ENCODE measurements around the gene VWA5B2.

The VWA5B2 gene

DNA sequence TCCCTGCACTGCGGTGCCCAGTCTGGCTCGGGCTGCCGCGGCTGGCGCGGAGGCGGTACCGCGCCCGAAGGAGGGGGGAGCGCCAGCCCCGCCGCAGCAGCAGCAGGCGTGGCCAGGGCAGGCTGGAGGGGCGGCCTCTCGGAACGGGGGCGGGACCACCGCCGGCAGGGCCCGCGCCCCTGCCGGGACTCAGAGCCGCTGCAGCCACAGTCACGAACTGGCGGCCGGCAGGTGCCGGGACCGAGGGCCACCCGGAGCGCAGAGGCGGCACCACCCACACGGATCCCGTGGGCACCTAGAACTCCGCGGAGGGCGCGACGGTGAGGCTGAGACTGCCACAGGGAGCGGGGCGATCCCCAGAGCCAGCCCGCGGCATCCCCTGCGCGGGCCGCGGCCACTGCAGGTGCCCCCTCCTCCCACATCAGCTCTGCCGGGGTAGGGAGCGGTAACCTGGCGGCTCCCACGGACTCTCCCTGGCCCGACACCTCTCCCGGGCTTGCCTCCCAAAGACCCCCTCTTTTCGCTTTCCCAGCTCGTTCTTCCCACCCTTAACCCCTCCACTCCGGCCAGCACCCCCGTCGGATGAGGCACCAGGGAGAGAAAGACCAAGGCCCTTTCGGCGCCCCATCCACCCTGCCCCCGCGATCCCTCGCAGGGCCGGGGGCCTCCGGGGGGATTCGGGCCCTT lies at the start of gene VWA5B2:
VWA5B2 (plus strand) TSS at position 192 of the 687 bp plus-strand sequence. CDS start 944 bp downstream, outside the sequence.
- TF ChIP-seq, protein P1, sequence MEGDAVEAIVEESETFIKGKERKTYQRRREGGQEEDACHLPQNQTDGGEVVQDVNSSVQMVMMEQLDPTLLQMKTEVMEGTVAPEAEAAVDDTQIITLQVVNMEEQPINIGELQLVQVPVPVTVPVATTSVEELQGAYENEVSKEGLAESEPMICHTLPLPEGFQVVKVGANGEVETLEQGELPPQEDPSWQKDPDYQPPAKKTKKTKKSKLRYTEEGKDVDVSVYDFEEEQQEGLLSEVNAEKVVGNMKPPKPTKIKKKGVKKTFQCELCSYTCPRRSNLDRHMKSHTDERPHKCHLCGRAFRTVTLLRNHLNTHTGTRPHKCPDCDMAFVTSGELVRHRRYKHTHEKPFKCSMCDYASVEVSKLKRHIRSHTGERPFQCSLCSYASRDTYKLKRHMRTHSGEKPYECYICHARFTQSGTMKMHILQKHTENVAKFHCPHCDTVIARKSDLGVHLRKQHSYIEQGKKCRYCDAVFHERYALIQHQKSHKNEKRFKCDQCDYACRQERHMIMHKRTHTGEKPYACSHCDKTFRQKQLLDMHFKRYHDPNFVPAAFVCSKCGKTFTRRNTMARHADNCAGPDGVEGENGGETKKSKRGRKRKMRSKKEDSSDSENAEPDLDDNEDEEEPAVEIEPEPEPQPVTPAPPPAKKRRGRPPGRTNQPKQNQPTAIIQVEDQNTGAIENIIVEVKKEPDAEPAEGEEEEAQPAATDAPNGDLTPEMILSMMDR (IDR thresholded peaks at IDR 0.05; ENCODE audit: extremely low read depth, insufficient read depth, missing control alignments) = no peak
- in situ Hi-C loops (cut with MboI; ENCODE audit: low pct_unique_long_range_greater_than_20kb, low sequenced_read_pairs, unreplicated experiment) = loop anchor here (25.0 kb wide), 1 partner anchor 342 kb away; the partner anchor contains the start of gene PARL
- peak; percentile 97 for DNase-seq (ENCODE audit: low spot score)

DNA sequence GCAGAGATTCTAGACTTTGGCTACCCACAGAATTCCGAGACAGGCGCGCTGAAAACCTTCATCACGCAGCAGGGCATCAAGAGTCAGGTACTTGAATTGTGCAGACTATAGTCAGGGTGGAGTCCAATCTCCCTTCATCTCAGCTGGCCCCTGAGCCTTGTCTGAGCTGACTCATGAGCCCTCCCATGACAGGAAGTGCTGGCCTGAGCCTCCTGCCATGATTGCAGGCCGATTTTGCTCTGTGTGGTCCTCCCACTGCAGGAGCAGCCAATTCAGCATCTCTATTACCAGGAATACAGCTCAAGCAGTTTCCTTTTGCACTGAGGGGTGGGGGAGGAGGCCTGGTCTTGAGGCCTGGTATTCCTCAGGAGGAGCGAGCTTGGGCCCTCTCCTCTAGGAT lies 49.2 kb upstream of the VWA5B2 start:
- TF ChIP-seq, protein P1 (IDR thresholded peaks at IDR 0.05; ENCODE audit: extremely low read depth, insufficient read depth, missing control alignments) = no peak
- in situ Hi-C loops (cut with MboI; ENCODE audit: low pct_unique_long_range_greater_than_20kb, low sequenced_read_pairs, unreplicated experiment) = no loop called here
- DNase-seq (ENCODE audit: low spot score) = no peak

DNA sequence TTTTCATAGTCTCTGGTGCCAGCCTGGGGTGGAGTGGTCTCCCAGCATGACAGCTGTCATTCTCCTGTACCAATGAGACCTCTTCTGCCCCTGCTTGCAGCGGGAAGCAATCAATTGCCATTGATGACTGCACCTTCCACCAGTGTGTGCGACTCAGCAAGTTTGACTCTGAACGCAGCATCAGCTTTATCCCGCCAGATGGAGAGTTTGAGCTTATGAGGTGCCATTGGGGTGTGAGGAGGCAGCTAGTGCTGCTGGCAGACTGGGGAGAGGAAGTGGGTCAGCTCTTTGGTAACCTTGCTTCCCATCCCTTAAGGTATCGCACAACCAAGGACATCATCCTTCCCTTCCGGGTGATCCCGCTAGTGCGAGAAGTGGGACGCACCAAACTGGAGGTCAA lies 47.8 kb upstream of the VWA5B2 start:
- in situ Hi-C loops (cut with MboI; ENCODE audit: low pct_unique_long_range_greater_than_20kb, low sequenced_read_pairs, unreplicated experiment) = no loop called here
- no peak for DNase-seq (ENCODE audit: low spot score)
- TF ChIP-seq, protein P1 (IDR thresholded peaks at IDR 0.05; ENCODE audit: extremely low read depth, insufficient read depth, missing control alignments) = no peak

DNA sequence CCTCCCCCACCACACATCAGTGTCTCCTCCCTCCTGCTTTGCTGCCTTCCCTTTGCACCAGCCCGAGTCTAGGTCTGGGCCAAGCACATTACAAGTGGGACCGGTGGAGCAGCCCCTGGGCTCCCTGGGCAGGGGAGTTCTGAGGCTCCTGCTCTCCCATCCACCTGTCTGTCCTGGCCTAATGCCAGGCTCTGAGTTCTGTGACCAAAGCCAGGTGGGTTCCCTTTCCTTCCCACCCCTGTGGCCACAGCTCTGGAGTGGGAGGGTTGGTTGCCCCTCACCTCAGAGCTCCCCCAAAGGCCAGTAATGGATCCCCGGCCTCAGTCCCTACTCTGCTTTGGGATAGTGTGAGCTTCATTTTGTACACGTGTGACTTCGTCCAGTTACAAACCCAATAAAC lies 45.7 kb upstream of the VWA5B2 start:
- DNase-seq (ENCODE audit: low spot score) = no peak
- in situ Hi-C loops (cut with MboI; ENCODE audit: low pct_unique_long_range_greater_than_20kb, low sequenced_read_pairs, unreplicated experiment) = no loop called here
- TF ChIP-seq, protein P1 (IDR thresholded peaks at IDR 0.05; ENCODE audit: extremely low read depth, insufficient read depth, missing control alignments) = no peak

DNA sequence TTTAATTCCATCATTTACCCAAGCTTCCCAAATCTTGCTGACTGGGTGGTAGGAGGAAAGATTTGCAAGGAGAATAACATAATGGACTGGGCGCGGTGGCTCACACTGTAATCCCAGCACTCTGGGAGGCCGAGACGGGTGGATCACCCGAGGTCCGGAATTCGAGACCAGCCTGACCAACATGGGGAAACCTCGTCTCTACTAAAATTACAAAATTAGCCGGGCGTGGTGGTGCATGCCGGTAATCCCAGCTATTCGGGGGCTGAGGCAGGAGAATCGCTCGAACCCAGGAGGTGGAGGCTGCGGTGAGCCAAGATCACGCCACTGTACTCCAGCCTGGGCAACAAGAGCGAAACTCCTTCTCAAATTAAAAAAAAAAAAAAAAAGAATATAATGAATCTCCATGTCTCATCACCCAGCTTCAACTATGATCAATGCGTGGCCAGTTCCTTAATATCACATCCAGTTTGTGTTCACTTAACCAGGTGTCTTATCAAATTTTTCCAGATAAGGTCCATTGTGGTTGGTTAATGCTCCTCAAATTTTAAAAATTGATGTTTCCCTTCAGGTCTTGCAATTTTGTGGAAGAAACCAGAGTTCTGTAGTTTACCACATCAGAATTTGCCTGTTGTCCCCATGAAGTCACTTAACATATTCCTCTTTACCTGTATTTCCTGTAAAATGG lies 44.7 kb upstream of the VWA5B2 start:
- in situ Hi-C loops (cut with MboI; ENCODE audit: low pct_unique_long_range_greater_than_20kb, low sequenced_read_pairs, unreplicated experiment) = no loop called here
- DNase-seq (ENCODE audit: low spot score) = no peak
- TF ChIP-seq, protein P1 (IDR thresholded peaks at IDR 0.05; ENCODE audit: extremely low read depth, insufficient read depth, missing control alignments) = no peak

DNA sequence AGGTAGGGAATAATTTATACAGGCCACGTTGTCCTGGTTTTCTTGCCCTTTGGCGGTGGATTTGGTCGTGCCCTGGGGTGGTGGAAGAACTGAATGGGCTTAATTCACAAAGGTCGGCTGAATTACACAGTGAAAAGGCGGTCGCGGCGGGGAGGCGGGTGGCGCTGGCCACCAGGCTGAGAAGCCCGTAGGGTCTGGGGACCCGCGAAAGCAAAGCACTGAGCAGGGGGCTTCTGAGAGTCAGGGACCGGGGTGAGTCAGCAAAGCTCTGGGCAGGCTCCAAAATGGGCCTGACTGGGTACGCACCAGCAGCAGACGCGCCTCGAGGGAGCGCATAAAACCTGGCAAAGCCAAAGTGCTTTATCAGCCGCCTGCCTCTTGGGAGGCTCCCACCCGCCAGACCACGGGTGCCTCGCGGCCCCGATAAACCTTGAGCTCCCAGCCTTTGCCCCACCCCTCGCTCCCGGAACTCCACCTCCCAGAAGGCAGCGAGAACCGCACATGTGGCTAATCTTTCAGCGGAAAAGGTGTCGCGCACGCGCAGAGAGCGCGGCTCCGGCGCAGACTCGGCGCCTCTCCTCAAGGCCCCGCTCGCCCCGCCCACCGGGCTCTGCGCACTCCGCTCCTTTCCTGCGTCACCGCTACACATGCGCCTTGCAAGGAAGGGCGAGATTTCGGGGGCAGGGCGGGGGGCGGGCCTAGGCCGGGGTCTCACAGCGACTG lies 43.8 kb upstream of the VWA5B2 start:
- TF ChIP-seq, protein P1 (IDR thresholded peaks at IDR 0.05; ENCODE audit: extremely low read depth, insufficient read depth, missing control alignments) = no peak
- in situ Hi-C loops (cut with MboI; ENCODE audit: low pct_unique_long_range_greater_than_20kb, low sequenced_read_pairs, unreplicated experiment) = no loop called here
- peak; percentile 98 for DNase-seq (ENCODE audit: low spot score)
